Amygdala (tissue), 56 donors: Measurements from ENCODE around the gene CACNB2.
A peak's percentile ranks its signal among the peaks of the same experiment; 100 is the strongest.

ENCODE experiments used
- DNase-seq, 56 donors: peaks; one replicate each; lab custom pipeline; 2025; lab: John Stamatoyannopoulos, UW

Gene CACNB2

DNA sequence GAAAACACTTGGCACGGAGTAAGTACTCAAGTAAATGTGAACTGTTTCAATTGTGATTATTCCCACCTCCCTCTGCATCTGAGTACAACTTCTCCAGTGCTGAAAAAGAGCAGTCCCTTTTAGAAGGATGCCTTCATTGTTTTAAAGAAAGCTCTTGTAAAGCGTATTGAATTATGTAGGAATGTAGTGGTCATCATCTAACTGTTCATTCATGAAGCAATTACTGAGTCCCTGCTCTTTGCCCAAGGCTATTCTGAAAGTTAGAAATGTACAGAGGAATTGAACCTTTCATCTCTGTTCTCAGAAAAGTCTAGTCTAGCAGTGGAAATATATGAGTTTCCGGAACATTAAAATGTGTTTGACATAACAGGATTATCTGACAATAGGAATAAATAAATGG, 127.8 kb downstream of the CACNB2 start:
- no peak for DNase-seq

DNA sequence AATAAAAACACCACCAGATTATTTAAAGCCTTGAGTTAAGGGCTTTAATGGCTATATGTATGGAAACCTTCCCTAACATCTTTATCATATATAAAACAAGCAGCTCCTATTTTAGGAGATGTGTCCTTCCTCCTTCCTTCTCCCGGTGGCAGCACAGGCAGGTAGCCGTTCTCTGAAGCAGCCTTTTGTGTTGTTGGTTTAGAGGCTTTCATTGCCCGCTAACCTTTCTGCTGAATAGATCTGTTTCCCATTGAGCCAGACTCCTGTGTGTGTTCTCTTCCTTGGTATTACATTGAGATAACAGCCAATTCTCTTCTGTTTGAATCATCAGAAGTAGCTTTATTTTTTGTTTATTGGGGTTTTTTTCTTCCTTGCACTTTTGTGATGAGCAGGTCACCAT, 131.3 kb downstream of the CACNB2 start:
- no peak for DNase-seq

DNA sequence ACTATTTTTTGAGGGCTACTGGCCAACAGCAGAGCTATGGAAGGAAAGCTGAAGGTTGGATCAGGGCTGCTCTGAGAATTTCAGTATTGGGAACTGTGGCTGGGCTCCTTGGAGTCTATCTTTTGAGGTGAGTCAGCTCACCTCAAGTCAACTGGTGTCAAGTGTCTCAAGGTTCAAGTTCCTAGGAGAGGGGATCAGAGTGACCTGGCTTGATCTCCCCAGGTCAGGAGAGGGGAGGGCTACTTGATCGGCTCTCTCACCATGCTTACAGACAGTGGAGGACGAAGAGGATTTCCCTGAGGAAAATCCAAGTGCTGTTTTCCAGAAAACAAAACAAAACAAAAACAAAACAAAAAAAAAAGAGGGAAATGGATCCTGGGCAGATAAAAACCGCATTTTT, 132.8 kb downstream of the CACNB2 start:
- no peak for DNase-seq

GRCh38 chr10:18278181-18278580, 138.0 kb downstream of the CACNB2 start:
- DNase-seq = no peak

DNA sequence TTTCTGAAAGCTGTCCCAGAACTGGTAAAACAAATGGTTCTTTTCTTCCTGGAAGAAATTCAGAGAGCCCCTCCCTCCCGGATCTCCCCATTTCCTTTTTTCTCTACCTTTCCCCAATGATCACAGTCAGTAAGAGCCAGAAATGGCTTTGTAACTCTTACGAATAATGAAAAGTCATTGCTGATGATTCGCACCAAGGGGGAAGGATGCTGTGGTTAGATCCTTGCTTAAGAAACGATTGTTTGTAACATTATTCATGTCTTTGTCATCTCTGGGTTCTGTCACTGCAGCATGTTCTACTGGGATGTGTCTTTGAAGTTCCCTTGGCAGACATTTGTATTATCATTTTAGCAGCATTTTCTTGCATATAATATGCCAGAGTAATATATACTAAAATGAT, 138.9 kb downstream of the CACNB2 start:
- DNase-seq = no peak

DNA sequence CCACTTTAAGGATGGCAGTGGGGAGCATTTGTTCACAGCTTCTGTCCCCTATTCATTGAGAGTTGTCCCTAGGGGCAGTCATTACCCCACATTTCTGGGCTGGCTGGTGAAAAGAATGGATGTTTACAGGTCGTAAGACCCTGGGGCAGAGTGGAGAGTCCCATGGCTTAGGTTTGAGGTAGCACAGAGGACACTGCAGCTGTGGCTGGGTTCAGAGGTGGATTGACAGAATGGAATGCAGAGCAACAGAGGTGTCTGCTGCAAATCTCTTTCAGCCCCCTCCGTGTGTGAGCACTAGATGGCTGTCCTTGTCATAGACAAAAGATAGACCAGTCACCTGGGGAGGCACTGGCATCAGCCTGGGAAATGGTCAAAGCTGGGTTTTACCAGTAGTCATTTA, 141.9 kb downstream of the CACNB2 start:
- DNase-seq = no peak

GRCh38 chr10:18290651-18291313, 150.6 kb downstream of the CACNB2 start:
- no peak for DNase-seq

- DNase-seq = no peak
Measured at GRCh38 chr10:18293536-18294510, 153.6 kb downstream of the CACNB2 start.

GRCh38 chr10:18294633-18295032, 154.4 kb downstream of the CACNB2 start:
- no peak for DNase-seq

- no peak for DNase-seq
Measured at GRCh38 chr10:18297659-18298058, 157.4 kb downstream of the CACNB2 start.

- DNase-seq = no peak
Measured at GRCh38 chr10:18298256-18298655, 158.0 kb downstream of the CACNB2 start.

GRCh38 chr10:18303851-18304801, 163.9 kb downstream of the CACNB2 start:
- peak in 7 of 56 donors; percentile 1 to 23 (median 10) for DNase-seq

GRCh38 chr10:18306031-18306430, 165.8 kb downstream of the CACNB2 start:
- DNase-seq = no peak

DNA sequence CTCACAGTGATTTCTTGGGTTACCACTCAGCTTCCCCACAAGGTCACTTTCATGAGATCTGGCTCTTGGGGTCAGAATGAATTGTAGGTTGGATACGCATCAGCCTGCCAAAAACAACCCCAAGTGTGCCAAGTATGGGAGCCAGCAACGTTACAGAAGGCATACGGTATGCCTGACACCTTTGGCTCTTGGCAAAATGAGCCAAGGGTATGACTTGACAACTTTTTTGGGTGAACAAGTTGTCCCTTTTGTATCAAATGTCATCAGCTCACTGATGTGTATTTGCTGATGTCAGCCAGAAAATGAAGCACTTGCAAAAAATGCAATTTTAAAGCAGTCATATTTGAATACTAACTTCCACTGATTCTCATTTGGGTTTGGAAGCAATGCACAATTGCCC, 168.4 kb downstream of the CACNB2 start:
- DNase-seq = no peak

GRCh38 chr10:18310761-18311160, 170.5 kb downstream of the CACNB2 start:
- DNase-seq = no peak

DNA sequence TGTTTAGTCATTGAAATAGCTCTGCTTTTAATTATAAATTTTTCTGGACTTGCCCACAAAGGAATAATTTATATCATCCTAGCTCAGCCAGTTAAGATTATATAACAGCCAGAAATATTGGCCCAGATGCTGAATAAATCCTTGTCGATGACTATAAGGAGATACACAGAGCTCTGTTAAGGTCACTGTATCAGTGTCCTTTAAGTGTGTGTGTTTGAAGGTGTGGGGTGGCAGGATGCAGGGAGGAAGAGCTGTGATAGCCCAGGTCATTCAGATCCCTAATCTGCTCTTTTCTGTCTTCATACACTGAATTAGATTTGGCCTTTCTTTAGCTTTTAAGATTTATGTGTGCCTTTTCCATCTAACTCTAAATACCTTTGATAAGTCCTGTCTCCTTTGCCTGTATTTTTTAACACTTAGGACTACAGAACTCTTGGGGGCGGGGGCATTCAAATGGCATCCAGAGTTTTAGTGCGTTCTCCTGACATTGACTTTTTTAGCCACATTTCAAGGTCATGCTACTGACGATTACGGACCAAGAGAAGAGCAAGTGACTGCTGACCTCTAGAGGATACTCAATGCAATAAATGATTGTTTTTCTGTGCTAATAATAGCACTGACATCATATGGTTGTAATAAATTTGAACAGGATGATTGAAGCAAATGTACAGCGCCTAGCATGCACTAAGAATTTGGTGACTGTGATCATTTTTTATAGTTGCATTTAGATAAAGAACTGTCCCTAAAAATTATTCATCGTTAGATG, 172.3 kb downstream of the CACNB2 start:
- DNase-seq = no peak

DNA sequence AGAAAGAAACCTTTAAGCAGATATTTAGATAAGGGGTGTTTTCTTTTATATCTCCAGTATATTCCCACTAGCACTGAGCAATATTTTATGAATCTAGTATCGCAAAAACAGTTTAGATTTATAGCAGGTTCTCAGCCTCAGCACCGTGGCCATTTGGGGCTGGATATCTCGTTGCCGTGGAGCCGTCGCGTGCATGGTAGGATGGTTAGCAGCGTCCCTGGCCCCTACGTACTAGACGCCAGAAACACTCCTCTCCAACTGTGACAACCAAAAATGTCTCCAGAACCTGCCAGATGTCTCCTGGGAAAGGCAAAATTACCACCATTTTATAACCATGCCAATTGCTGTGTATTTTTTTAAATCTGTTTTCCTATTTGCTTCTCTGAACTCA, 172.9 kb downstream of the CACNB2 start:
- DNase-seq = peak in 1 of 56 donors; percentile 6

DNA sequence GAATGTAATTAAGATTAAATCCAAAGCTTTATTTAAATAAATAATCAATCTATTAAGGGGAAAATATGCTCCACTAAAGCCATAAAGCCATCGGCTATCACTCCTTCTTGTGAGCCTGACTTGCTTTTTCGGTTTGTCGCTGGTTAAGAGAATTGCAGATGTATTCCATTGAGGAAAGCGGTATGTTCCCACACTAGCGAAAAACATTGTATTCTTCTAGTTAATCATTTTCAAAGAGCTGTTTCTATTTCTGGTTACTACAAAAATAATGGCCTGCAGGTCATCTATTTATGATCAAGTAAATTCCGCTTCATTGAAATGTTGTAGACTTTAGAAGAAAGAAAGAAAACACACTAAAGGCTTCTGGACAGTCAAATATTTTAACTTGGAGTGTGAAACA, 173.4 kb downstream of the CACNB2 start:
- no peak for DNase-seq

DNA sequence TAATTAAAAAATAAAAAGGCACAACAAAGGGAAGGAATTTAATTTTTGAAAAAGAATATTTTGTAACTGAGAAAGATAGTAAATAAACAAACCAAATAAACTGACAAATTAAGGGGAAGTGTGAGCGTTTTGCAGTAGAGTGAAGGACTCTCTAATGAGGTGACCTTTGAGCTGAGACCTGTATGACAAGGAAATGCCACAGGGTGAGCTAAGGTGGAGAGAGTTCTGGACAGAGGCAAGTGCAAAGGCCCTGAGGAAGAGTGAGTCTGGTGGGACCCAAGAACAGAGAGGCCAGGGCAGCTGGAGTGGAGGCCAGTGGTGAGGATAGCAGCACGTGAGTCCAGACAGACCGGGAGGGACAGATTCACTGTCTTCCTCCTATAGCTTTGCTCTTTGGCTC, 179.4 kb downstream of the CACNB2 start:
- no peak for DNase-seq

DNA sequence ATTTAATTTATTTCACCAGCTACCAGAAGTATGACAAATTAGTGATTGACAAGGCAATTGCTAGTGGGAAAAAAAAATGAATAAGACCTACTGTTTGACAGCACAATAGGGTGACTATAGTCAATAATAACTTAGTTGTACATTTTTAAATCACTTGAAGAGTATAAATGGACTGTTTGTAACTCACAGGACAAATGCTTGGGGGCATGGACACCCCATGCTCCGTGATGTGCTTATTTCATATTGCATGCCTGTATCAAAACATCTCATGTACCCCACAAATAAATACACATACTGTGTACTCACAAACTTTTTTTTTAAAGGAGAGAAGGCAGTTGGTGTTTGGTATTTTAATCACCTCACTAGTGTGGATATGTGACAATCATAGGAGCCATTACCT, 181.1 kb downstream of the CACNB2 start:
- no peak for DNase-seq
